Activated naive CD4-positive, alpha-beta T cell treated with anti-CD3 and anti-CD28 coated beads for 36 hours (primary cell): ENCODE results near the gene POLA1. TPM values are rescaled to one million over a fixed set of nuclear protein-coding genes. Genes with fewer than 3 reads are reported as not detected.

Experiments
- CTCF ChIA-PET: fragments of 350-600 bp; sonication (Branson Sonifier 250); formaldehyde crosslinking; loops from one replicate; lab custom pipeline; 2021; ENCODE audit warnings: antibody characterized with exemption; lab: Charles Lee
- DNase-seq: peaks from one replicate; pipeline ENCODE4 v3.0.0-alpha.2; 2020
- H3K27ac Mint-ChIP-seq: one replicate; pipeline ENCODE4 v1.8.0; 2021; ENCODE audit warnings: mild to moderate bottlenecking, mixed read lengths
- H3K27me3 Mint-ChIP-seq: one replicate; pipeline ENCODE4 v1.8.0; 2021; ENCODE audit warnings: low read depth, mixed read lengths
- H3K36me3 Mint-ChIP-seq: one replicate; pipeline ENCODE4 v1.8.0; 2021; ENCODE audit warnings: low read depth, mixed read lengths
- H3K4me1 Mint-ChIP-seq: one replicate; pipeline ENCODE4 v1.8.0; 2021; ENCODE audit warnings: low read depth, mixed read lengths
- H3K4me3 Mint-ChIP-seq: one replicate; pipeline ENCODE4 v1.8.0; 2021; ENCODE audit warnings: mild to moderate bottlenecking, moderate library complexity, mixed read lengths
- H3K9me3 Mint-ChIP-seq: one replicate; pipeline ENCODE4 v1.8.0; 2021; ENCODE audit warnings: mixed read lengths
- intact Hi-C: fragments of 100-400 bp; cut with micrococcal nuclease; formaldehyde crosslinking; loops from one replicate; pipeline ENCODE4 v1.15.1; 2023
- total RNA-seq, 2 experiments: library from RNA; stranded (reverse); gene quantifications; one replicate each; pipeline ENCODE4 v1.2.3, GENCODE V29; 2021

The POLA1 gene
- total RNA-seq, 2 experiments from 2014 or later, result 38.2 to 38.7 TPM

DNA sequence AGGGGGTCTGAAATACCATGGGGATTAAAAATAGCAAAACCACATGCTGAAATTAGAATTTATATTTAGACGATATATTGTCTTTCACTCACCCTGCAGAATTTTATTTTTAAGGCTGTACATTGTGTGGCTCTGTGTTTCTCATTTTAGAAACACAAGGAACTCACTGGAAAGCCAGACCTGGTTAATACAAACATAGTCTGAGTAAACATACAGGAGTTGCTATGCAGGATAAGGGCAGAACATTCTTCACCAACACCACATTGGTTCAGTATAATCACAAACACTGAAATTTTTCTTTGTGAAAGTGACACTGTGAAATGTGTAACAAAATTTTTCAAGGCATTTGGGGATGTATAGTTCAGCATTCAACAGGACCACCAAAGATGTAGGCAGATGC lies 206.5 kb downstream of the POLA1 start:
- intact Hi-C loops, result no loop called here
- Mint-ChIP-seq H3K4me1 (peaks cover under 1% of the 10 kb centered on the region), H3K27ac (no peak overlapping the region), H3K4me3 (no peak overlapping the region), H3K27me3 (no peaks in the 10 kb centered on the region), H3K36me3 (peaks cover 26% of the 10 kb centered on the region), H3K9me3 (no peaks in the 10 kb centered on the region)
- no peak for DNase-seq
- CTCF ChIA-PET, result no interaction called here

DNA sequence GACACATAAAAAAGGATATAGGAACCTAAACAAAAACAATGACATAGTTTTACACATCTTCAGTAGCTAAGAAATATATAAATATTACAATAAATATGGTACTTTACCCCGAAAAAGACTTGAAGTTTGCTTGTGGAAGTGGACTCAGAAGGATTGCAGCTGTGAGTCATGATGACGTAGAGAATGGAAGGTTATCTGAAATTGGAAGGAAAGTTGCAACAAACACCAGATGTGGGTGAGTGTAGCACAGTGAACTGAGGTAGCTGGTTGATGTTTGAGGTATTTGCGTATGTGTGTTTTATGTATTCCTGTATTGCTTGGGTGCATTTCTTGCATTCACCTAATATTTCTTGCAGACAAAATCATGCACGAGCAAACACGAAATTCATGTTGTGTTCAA lies 209.1 kb downstream of the POLA1 start:
- no peaks in the 10 kb centered on the region for H3K4me1 Mint-ChIP-seq
- H3K4me3 Mint-ChIP-seq, result no peak overlapping the region
- intact Hi-C loops, result no loop called here
- H3K36me3 Mint-ChIP-seq, result peaks cover 24% of the 10 kb centered on the region
- H3K27ac Mint-ChIP-seq, result no peak overlapping the region
- no peaks in the 10 kb centered on the region for H3K9me3 Mint-ChIP-seq
- DNase-seq, result no peak
- CTCF ChIA-PET, result no interaction called here
- H3K27me3 Mint-ChIP-seq, result no peaks in the 10 kb centered on the region

DNA sequence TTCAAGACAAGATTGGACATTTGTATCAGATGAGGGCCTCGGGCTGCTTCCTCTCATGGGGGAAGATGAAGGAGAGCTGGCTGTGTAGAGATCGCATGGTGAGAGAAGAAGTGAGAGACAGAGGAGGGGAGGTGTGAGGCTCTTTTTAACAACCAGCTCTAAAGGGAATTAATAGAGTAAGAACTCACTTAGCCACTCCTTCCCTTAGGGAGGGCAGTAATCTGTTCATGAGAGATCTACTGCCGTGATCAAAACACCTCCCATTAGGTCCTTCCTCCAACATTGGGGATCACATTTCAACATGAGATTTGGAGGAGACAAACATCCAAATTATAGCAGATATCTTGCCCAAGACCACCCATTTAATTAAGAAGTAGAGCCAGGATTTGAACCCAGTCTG lies 225.0 kb downstream of the POLA1 start:
- no peak overlapping the region for H3K27ac Mint-ChIP-seq
- H3K4me1 Mint-ChIP-seq, result peaks cover 2% of the 10 kb centered on the region
- no peaks in the 10 kb centered on the region for H3K27me3 Mint-ChIP-seq
- CTCF ChIA-PET, result no interaction called here
- intact Hi-C loops, result no loop called here
- no peak overlapping the region for H3K4me3 Mint-ChIP-seq
- H3K36me3 Mint-ChIP-seq, result peaks cover 11% of the 10 kb centered on the region
- H3K9me3 Mint-ChIP-seq, result no peaks in the 10 kb centered on the region
- no peak for DNase-seq

DNA sequence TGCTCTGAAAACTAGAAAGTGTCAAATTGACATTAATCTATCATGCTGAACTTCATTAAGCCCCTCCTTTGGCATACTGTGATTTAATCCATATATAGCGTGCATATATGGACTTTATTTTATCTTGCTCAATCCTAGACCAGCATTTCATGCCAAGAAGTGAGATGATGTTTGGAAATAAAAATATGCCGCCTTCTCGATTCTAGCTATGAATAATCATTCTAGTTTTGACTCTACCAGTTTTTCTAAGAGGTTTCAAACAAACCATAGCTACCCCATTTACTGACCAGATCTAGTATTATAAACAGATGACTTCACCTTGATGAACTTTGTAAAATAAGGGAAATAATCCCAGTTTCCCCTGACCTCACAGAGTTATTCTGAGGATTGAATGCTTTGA lies 227.1 kb downstream of the POLA1 start:
- H3K27me3 Mint-ChIP-seq, result no peaks in the 10 kb centered on the region
- peaks cover 26% of the 10 kb centered on the region for H3K36me3 Mint-ChIP-seq
- intact Hi-C loops, result no loop called here
- H3K27ac Mint-ChIP-seq, result no peak overlapping the region
- no peaks in the 10 kb centered on the region for H3K9me3 Mint-ChIP-seq
- no peak overlapping the region for H3K4me3 Mint-ChIP-seq
- H3K4me1 Mint-ChIP-seq, result peaks cover 10% of the 10 kb centered on the region
- DNase-seq, result no peak
- CTCF ChIA-PET, result no interaction called here

DNA sequence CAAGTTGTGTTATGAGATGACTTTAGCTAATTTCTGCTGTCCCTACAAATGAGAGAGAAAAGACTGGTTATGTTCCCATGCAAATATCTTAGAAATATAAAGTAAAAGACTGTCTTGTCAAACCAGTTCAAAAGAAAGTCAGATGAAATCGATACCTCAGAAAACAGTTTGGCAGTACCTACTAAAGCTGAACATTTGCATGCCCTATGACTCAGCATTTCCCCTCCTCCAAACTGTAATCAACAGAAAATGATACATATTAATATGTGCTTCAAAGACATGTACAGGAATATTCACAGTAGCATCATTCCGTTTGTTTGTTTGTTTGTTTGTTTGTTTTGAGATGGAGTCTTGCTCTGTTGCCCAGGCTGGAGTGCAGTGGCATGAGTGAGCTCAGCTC lies 231.7 kb downstream of the POLA1 start:
- Mint-ChIP-seq H3K27me3 (no peaks in the 10 kb centered on the region), H3K9me3 (no peaks in the 10 kb centered on the region), H3K27ac (no peak overlapping the region), H3K4me3 (no peak overlapping the region), H3K4me1 (peaks cover 10% of the 10 kb centered on the region), H3K36me3 (peaks cover 26% of the 10 kb centered on the region)
- intact Hi-C loops, result no loop called here
- CTCF ChIA-PET, result no interaction called here
- DNase-seq, result no peak

DNA sequence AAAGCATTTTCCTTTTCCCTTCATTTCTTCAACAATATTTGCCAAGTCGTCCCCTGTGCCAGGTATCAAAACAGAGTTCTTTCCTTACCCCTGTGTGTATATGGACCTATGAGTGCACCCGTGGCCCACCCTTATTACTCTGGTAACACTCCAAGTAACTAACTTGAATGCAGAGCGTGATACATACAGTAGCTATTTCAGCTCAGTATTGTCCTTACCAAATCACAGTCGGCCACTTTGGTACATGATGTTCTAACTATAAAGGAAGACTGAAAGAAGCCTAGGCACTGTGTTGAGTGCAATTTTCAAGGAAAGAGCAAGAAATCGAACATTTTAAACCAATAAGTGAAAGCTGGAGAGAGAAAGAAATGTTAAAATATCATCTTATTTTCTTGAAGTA lies 233.7 kb downstream of the POLA1 start:
- DNase-seq, result no peak
- CTCF ChIA-PET, result no interaction called here
- Mint-ChIP-seq H3K36me3 (peaks cover 28% of the 10 kb centered on the region), H3K27me3 (no peaks in the 10 kb centered on the region), H3K9me3 (no peaks in the 10 kb centered on the region), H3K27ac (no peak overlapping the region), H3K4me3 (no peak overlapping the region), H3K4me1 (peaks cover 9% of the 10 kb centered on the region)
- intact Hi-C loops, result no loop called here

DNA sequence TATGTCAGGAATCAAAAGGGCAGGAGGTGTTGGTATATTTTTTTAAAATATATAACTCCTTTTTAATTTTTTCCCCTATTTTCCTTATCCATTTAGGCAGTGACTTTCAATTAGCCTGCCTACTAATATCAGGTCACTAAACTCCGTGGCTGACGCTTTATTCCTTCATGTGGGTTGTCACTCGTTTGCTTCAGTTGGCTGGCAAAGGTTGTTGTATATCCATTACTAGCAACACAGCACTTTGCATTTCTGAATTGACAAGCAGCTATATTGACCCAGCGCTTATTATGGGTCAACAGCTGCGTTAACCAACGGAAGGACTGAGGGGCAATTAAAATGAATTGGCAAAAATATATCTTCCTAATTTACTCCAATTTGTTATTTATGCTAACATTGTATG lies 234.4 kb downstream of the POLA1 start:
- peaks cover 9% of the 10 kb centered on the region for H3K4me1 Mint-ChIP-seq
- no peak overlapping the region for H3K4me3 Mint-ChIP-seq
- CTCF ChIA-PET, result no interaction called here
- no peaks in the 10 kb centered on the region for H3K9me3 Mint-ChIP-seq
- intact Hi-C loops, result no loop called here
- no peaks in the 10 kb centered on the region for H3K27me3 Mint-ChIP-seq
- no peak for DNase-seq
- H3K36me3 Mint-ChIP-seq, result peaks cover 28% of the 10 kb centered on the region
- no peak overlapping the region for H3K27ac Mint-ChIP-seq

DNA sequence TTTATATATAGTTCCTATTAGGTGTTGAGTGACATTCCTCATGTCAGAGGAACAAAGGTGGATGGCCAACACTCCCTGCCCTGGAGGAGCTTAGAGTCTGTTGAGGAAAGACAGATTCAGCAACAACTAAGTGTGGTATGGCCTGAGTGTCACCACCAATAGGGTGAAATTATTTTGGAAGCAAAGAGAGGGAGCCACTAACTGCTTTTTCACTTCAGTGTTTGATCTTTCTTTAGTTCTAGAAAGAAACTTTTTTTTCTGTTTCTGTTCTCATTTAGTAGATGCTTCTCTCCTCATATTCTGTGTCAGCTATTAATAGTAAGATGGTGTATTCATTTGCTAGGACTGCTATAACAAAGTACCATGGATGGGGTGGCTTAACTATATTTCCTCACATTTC lies 240.6 kb downstream of the POLA1 start:
- H3K27me3 Mint-ChIP-seq, result no peaks in the 10 kb centered on the region
- intact Hi-C loops, result no loop called here
- no peak overlapping the region for H3K4me3 Mint-ChIP-seq
- H3K36me3 Mint-ChIP-seq, result peaks cover 21% of the 10 kb centered on the region
- no peak overlapping the region for H3K27ac Mint-ChIP-seq
- no peak for DNase-seq
- no peaks in the 10 kb centered on the region for H3K4me1 Mint-ChIP-seq
- CTCF ChIA-PET, result no interaction called here
- H3K9me3 Mint-ChIP-seq, result no peaks in the 10 kb centered on the region

DNA sequence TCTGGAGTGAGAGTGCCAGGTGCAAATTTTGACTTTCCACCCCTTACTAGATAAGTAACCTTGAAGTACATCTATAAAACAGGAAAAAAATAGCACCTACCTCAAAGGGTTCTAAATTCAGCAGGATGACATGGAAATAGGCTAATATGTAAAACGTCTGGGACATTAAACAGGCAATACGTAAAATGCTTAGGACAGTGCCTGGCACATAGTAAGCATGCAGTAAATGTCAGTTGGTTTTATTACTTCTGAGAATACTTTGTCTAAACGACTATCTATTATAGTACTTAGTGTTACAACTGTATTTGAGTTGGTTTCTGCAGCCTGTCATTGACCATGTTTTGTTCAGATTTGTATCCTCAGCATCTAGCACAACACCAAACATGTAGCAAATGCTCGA lies 251.3 kb downstream of the POLA1 start:
- Mint-ChIP-seq H3K9me3 (no peaks in the 10 kb centered on the region), H3K27ac (no peak overlapping the region), H3K27me3 (no peaks in the 10 kb centered on the region), H3K36me3 (no peaks in the 10 kb centered on the region), H3K4me3 (no peak overlapping the region), H3K4me1 (no peaks in the 10 kb centered on the region)
- DNase-seq, result no peak
- CTCF ChIA-PET, result no interaction called here
- intact Hi-C loops, result no loop called here

DNA sequence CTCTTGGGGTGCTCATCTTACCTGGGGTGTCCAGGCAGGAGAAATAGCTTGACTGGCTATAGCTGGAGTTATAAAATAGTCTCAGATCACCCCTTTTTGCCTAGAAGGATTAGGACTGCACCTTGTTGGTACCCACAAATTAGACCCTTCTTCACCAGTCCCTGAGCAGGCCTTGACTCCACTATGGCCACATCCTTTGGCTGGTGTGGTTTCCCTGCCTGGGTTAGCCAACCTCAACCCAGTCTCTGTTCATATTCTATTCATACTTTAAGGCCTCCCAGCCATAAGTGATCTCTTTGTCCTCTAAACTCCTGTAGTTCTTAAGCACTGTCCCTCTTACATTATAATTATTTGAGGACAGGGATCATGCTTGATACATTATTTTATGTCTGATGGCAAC lies 252.7 kb downstream of the POLA1 start:
- intact Hi-C loops, result no loop called here
- no peak overlapping the region for H3K4me3 Mint-ChIP-seq
- no peaks in the 10 kb centered on the region for H3K4me1 Mint-ChIP-seq
- H3K36me3 Mint-ChIP-seq, result no peaks in the 10 kb centered on the region
- no peaks in the 10 kb centered on the region for H3K9me3 Mint-ChIP-seq
- CTCF ChIA-PET, result no interaction called here
- H3K27ac Mint-ChIP-seq, result no peak overlapping the region
- no peak for DNase-seq
- no peaks in the 10 kb centered on the region for H3K27me3 Mint-ChIP-seq

DNA sequence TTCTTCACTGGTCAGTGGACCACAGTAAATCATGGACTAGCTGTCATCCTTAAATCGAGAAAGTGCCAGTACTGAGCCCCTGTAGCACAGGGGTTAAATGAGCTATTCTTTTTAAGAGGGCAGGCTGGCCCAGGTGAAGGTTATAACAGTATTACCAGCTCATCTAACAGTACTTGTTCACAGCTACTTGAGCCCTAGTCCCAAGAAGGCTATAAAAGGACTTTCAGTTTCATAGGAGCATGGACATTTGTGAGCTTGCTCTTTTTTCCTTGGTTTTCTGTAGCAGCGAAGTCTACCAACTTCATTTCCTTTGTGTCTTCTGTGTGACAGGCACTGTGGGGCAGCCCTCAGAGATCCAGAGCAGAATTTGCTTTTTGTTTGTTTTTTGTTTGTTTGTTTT lies 261.0 kb downstream of the POLA1 start:
- no peaks in the 10 kb centered on the region for H3K4me1 Mint-ChIP-seq
- no peaks in the 10 kb centered on the region for H3K9me3 Mint-ChIP-seq
- no peak overlapping the region for H3K4me3 Mint-ChIP-seq
- H3K27me3 Mint-ChIP-seq, result no peaks in the 10 kb centered on the region
- no peak overlapping the region for H3K27ac Mint-ChIP-seq
- H3K36me3 Mint-ChIP-seq, result peaks cover 6% of the 10 kb centered on the region
- no peak for DNase-seq
- CTCF ChIA-PET, result interaction anchor here (0.7 kb wide), 1 partner anchor 584 kb away, joined by 5 read pairs; no protein-coding TSS in a partner anchor
- intact Hi-C loops, result no loop called here

DNA sequence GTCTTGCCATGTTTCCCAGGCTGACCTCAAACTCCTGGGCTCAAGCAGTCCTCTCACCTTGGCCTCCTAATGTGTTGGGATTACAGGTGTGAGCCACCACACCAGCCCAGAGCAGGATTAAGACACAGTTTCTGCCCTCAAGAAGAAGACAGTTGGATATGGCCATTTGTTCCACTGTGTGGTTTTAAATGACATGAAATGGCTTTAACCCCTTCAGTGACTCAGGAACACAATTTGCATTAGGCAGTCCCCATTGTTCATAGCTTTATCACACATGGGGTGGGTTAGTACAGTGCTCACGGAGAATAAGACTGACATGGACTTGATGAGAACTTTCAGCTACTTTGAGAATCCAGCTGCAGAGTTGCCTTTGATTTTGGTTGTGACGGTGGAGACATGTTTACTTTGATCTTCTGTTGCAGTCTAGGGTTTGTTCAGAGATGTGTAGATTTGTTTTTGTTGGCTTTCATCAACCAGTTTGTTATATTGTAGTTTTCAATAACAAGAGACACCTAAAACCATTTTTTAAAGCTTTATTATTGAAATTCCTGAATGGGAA lies 261.7 kb downstream of the POLA1 start:
- no peaks in the 10 kb centered on the region for H3K9me3 Mint-ChIP-seq
- intact Hi-C loops, result no loop called here
- CTCF ChIA-PET, result no interaction called here

DNA sequence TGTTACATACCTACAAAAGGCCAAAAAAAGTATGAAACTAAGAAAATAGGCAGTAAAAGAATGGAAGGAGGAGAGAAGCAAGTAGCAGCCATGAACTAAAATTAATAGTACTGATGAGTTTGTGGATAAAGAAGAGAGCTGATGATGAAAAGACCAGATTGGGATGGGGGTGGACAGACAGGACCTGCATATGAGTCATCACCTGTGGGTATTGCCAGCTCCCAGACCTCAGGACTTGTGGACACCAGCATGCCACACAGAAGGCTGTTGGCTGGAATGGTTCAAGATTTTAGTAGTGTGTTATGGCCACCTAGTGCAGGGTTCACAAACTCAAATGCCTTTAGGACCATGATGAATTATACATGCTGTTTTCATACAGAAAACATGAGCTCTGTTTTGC lies 263.1 kb downstream of the POLA1 start:
- intact Hi-C loops, result no loop called here
- CTCF ChIA-PET, result interaction anchor here (0.7 kb wide), 1 partner anchor 187 kb away, joined by 3 read pairs; no protein-coding TSS in a partner anchor
- Mint-ChIP-seq H3K4me3 (no peak overlapping the region), H3K9me3 (no peaks in the 10 kb centered on the region), H3K27me3 (no peaks in the 10 kb centered on the region), H3K27ac (no peak overlapping the region), H3K4me1 (no peaks in the 10 kb centered on the region), H3K36me3 (peaks cover 6% of the 10 kb centered on the region)
- no peak for DNase-seq

More for the DNA sequence above, 261.7 kb downstream of the POLA1 start:
- no peaks in the 10 kb centered on the region for H3K27me3 Mint-ChIP-seq
- no peak overlapping the region for H3K27ac Mint-ChIP-seq
- no peaks in the 10 kb centered on the region for H3K4me1 Mint-ChIP-seq
- DNase-seq, result no peak
- peaks cover 6% of the 10 kb centered on the region for H3K36me3 Mint-ChIP-seq
- no peak overlapping the region for H3K4me3 Mint-ChIP-seq
